GM19324 (cell line): ENCODE results near the gene UNKL.
"Not testable (repeated sequence)": the region's sequence is repeated elsewhere in the genome, so short reads cannot be mapped to it uniquely, and the experiment has no call there.

ENCODE experiments used
- ATAC-seq: cut with Tn5 transposase; IDR thresholded peaks from one replicate; pipeline ENCODE4 v1.9.1; 2021; ENCODE audit warnings: mild to moderate bottlenecking, moderate library complexity; ENCODE audit not compliant: unreplicated experiment, low FRiP score

Gene UNKL

DNA sequence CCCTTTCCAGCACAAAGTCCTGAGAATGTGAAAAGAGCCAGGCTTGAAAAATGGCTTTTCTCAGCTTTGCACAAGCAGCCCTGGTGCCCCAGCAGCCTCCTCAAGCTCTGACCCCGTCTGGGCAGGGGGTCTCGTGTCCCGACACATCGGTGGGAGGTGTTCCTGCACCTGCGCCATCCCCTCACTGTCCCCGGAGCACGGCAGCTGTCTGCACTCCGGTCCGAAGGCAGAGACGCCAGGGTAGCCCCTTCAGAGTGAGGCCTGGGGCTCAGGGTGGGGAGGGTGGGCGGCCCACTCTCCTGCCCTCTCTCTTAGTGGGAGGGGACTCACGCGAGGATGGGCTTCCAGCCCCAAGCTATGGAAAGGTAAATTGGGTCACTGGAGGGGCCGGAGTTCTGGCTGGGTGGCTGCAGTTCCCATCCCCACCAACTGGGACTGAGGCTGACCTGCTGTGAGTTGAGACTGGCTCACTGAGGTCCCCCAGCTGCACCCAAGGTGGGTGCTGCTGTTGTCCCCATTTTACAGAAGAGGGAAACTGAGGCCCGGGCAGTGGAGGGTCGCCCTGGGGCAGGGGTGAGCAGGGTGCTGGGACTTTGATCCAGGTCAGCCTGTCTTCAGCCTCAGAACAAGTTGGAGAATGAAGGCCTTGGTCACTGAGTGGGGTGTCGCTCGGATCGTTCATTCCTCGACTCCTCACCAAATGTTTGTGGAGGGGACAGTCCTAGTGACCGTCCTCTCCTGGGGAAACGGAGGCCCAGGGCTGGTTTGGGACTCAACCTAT, 83.4 kb downstream of the UNKL start:
- no peak for ATAC-seq

DNA sequence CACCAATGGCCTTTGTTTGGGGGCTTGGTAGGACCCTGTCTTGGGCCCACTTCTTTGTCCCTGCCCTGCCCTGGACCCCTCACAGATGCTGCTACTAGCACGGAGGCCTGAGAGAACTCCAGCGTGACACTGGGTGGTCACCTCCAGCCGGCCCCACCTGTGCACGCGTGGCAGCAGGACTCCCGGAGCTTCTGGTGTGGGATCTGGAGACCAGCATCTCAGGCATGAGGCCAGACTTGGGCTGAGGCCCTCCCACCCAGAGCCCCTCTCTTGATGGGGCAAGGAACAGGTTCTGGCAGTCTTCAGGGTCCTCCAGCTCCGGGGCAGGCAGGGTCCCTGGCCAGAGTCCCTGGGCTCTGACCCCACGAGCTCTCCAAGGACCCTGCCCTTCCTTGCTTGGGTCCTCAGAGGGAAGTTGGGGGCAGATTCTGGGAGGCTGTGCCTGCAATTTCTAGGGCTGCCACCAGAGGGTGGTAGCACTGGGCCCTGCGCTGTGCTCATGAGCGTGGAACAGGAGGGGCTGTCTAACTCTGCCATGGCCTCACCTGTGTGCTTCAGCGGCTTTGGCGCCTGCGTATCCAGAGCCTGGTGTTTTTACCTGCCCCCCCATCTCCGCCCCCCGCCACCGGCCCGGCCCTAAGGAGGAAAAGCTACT, 84.1 kb downstream of the UNKL start:
- ATAC-seq, result no peak

DNA sequence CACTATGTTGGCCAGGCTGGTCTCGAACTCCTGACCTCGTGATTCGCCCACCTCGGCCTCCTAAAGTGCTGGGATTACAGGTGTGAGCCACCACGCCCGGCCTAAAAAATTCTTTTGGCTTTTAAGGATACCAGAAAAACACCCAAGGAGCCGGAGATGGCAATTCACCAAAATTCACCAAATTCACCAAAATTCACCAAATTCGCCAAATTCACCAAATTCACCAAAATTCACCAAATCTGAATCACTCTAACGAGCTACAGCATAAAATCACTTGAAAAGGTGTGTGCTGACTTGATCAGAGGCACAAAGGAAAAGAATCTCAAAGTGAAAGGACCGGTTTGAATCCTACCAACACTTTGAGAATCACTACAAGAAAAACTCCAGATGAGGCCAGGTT, 85.5 kb downstream of the UNKL start:
- not testable (repeated sequence) for ATAC-seq

DNA sequence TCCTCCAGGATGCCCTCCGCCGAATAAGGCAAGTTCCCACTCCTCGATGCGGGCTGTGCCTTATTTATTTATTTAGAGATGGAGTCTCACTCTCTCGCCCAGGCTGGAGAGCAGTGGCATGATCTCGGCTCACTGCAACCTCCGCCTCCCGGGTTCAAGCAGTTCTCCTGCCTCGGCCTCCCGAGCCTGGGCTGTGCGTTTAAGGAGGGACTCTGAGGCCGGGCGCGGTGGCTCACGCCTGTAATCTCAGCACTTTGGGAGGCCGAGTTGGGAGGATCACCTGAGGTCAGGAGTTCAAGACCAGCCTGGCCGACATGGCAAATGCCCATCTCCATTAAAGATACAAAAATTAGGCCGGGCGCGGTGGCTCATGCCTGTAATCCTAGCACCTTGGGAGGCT, 86.4 kb downstream of the UNKL start:
- ATAC-seq, result not testable (repeated sequence)

DNA sequence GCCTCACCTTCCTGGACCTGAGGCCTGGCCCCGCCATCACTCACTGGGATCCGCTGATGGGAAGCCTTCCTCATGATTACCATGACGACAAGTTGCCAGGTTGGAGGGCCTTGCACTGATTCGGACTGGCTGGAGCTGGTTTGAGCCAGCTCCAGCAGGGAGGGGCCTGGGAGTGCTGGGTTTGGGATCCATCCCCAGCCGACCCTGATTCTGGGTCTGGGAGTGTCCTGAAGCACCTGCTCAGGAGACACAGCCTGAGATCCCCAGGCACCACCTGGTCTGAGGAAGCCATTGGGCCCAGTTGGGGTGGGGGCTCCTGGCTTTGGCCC, 86.9 kb downstream of the UNKL start:
- ATAC-seq, result no peak

DNA sequence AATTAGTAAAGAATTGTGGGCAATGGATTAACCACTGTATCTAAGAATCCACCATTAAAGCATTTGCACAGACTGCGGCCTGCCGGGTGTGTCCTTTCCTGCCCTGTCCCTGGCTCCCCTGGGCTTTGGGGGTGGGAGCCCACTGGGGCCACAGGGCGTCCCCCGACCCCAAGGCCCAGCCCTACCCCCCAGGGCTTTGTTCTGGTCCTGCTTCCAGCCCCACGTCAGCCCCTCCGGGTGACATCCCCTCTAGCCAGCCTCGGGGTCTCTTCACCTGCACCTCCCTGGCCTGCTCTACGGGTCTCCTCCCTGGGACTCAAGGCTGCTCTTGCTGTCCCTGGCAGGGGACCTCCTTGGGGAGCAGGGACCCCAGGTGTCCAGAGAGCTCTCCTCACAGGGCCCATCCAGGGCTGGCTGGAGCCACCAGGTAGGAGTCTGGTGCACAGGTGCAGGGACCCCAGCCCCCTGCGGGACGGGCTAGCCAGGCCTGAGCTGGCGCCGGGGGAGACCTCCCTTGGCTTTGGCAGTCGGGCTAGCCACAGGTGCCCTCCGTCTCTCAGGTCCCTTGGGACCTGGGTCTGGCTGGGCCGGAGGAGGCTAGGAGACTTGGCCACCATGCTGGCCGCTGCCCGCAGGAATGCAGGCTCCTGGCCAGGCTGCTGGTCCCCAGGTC, 87.4 kb downstream of the UNKL start:
- ATAC-seq, result no peak

DNA sequence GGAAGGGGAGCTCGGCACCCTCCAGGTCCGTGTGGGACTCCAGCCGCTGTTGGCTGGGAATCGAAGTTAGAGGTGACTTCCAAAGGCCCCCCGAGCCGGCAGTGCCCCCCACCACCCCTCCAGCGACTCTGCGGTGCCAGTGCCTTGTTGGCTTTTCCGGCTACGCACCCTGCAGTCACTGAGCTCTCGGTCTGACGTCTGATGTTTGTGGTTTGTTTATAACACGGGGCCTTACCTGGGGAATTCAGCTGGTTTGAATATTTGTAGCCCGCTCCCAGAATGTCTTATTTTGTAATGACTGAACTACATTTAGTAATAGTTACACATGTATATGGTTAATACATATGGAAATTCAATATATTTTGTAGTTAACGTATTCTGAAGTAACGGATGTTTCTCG, 88.1 kb downstream of the UNKL start:
- no peak for ATAC-seq

DNA sequence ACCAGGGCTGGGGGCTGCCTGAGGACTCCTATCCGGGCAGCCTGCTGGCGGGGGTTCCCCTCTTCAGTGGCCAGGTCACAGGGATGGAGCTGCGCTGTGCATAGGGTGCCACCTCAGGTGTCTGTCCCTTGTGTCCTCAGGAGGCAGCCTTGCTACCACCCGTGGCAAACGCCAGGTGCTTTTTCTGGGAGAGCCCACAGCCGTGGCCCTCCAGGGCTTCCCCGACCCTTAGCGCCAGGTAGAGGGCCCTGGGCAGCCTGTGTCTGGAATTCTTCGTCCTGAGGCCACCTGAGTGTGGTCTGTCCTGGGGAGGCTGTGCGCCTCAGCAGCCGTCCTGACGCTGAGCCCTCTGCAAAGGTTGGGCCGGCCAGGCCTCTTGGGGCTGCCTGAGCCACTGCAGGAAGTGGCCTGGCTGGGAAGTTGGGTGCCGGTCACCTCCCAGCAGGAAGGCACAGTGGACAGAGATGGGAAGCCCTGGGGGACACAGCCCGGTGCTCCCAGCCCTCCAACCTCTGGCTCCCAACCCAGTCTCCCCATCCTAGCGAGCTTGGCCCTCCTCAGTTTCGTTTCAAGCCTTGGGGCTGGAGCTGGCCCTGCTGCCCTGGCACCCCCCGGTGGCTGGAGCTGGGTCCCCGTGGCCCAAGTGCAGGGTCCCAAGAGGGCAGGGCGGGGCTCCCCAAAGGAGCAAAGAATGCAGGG, 88.7 kb downstream of the UNKL start:
- no peak for ATAC-seq

DNA sequence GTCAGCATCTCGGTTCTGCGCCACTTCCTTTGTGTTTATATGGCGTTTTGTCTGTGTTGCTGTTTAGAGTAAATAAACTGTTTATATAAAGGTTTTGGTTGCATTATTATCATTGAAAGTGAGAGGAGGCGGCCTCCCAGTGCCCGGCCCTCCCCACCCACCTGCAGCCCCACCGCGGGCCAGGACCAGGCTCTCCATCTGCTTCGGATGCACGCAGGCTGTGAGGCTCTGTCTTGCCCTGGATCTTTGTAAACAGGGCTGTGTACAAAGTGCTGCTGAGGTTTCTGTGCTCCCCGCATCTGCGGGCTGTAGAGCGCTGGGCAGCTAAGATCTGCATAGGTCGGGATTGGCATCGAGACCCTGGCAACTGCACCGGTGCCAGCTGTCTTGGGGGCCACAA, 89.2 kb downstream of the UNKL start:
- ATAC-seq, result no peak

DNA sequence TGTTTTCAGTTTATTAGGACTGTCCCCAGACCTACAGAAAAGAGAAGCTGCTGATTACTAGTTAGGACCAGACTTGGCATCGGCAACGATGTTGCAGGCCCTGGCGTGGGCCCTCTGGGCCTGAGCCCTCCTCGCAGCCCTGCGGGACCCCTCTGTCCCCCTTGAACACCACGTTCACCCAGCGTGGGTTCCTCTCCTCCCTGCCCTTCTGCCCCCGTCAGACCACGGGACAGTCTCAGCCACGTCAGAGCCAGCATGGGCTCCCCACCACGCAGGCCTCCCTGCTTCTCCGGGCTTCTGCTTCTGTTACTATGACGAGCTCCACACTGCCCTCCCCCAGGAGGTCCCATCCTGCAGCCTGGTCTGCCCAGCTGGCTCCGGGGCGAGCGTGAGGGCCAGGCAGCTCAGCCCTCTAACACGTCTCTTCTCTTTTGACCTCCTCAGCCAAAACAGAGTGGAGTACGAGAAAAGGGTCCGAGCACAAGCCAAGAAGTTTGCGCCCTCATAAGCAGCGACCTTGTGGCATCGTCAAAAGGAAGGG, 90.1 kb downstream of the UNKL start:
- ATAC-seq, result no peak

DNA sequence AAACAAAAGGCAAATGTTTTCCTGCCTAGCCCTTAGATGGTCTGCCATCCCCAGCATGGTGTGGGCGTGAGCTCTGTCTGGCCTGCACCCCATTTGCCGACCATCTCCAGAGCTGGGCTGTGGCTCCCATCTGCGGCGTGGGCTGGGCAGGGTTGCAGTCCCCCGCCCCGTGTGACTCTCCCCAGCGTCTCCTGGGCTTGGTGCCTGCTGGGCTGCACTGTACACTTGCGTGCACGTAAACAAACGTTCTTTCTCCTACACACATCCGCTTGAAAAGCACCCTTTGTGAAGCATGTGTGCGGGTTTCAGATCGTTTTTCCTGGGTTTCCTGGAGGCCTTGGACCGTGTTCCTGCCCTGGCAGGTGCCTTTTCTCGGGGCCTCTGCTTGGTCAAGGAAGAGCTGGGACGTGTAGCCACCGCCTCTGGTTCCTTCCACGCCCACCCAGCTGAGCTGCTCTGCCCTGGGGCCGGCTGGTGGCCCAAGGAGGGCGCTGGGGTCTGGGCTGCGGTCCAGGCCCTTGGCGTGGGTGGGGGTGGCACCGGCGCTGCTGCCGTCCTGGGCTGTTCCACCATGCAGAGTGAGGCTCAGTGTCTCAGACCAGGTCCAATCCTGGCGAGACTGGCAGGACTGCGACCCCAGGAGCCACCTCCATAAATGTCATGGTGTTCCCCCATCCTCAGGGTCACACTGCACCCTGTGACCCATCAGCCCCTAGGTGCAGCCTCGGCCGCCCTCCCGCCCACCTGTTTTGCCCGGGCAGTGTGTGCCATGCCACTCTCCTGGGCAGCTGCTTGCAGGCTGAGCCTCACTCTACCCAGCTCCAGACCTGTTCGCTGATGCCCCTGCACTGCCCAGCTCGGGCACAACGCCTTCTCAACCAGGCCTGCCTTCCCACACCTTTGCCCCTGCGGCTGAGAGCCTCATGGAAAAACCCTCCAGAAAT, 90.9 kb downstream of the UNKL start:
- no peak for ATAC-seq

DNA sequence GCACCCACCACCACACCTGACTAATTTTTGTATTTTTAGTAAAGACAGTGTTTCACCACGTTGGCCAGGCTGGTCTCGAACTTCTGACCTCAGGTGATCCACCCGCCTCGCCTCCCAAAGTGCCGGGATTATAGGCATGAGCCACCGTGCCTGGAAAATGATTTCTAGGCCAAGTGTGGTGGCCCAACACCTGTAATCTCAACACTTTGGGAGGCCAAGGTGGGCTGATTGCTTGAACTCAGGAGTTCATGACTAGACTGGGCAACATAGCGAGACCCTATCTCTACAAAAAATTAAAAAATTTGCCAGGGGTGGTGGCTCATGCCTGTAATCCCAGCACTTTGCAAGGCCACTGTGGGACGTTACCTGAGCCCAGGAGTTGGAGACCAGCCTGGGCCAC, 92.1 kb downstream of the UNKL start:
- no peak for ATAC-seq

DNA sequence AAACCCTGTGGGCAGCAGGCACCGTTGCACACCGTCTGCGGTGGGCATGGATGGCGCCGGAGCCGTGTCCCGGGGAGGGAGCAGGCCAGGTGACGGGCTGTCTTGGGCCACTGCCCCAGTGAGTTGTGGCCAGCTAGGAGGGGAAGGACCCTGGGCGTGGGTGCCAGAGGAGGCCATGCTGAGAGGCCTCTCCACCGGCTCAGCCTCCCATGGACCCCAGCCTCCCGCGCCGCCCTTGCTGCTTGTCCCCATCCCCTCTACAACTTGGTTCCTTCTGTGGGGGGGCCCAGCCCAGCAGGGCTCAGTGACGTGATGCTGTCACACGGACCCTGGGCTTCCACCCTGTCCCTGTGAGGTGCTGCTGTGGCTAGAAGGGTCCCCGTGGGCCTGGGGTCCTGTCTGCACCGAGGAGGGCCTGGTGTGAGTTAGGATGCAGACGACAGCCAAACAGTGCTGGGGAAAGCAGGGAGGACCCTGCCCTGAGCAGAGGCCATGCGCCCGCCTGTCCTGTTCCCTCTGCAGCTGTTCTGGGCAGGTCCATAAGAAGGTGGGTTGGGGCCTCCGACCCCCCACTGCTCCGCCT, 93.8 kb downstream of the UNKL start:
- ATAC-seq, result no peak

DNA sequence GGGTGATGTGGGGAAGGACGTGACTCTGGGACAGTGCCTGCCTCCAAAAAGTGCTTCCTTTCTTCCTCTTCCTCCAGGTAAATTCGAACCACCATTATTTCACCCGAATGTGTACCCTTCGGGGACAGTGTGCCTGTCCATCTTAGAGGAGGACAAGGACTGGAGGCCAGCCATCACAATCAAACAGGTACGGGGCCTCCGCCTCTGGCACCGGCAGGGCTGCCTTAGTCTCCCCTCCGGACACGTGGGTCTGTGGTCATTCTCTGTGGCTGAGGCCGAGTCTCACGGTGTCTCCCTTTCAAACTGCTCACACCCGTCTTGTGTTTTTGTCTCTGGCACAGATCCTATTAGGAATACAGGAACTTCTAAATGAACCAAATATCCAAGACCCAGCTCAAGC, 94.4 kb downstream of the UNKL start:
- no peak for ATAC-seq

DNA sequence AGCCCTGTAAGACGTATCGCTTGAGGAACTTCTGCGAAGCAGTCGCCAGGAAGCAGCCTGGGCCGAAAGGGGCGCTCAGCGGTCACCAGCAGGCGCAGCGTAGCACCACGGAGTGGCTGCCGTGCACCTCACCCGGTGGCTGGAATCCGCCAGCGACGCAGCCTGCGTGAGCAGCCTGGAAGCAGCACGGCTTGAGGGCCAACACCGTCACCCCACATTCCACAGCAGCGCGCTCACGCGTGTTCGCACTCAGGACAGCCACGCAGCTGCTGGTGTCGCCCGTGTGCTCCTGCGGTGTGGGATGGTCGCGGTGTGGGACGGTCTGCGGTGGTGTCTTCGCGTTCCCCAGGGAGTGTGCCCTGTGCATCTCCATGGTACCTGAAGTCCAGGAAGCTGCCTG, 95.5 kb downstream of the UNKL start:
- no peak for ATAC-seq

DNA sequence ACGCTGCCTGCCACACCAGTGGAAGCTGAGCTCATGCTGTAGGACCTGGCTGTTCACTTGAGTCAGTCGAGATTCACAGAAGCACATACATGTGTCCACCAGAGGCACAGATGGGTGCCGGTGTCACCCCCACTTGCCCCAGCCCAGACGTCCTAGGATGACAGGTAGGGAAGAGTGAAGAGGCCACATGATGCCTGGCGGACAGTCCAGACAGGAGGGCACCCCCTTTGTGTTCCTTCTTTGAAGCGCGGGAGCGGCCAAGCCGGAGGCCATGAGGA, 96.3 kb downstream of the UNKL start:
- ATAC-seq, result no peak

DNA sequence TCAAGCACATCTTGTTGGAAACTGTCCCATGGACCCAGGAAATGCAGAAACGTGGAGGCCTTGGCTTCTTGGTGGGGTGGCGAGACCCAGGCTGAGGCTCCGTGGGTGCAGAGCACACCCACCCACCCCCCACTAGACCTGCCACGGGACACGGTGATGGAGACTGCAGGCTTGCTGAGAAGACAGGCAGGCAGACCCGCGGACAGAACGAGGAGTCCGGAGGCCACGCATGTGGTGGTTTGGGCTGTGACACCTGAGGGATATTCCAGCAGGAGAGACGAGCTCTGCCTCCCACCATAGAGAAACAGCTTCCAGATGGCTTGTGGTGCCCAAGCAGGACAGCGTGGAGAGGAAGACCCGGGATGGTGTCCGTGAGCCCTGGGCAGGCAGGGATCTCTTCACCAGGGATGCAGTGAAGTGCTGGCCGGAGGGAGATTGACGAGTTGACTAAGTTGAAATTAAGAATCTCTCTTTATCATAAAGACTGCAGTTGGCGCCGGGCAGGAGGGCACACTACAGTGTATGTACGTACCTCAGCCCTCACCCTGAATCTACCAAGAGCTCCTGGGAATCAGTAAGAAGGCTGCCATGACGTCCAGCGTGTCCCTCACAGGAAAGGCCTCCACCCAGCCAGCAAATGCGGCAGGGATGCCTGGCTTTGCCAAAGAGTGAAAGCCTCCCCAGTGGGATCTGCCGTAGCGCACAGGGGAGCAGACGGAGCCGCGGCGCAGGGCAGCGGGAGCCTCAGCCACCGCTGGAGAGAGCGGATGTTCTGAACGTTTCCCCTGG, 96.8 kb downstream of the UNKL start:
- no peak for ATAC-seq

DNA sequence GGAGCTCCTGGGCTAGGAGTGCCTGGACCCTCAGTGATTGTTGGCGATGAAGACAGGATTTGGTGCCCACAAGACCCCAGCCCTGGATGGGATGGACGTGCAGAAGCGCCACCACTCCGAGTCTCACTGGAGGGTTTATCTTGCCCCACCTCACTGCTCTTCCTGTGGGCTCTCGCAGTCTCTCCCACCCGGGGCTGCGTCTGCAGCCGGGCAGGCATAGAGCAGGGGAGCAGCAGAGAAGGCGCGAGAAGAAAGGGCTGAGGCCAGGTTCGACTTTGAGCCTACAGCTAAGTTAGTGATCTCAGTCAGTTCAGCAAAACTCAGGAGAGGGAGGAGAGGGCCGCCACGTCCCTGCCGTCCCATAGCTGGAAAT, 98.5 kb downstream of the UNKL start:
- no peak for ATAC-seq
